H1 (cell line): Measurements from ENCODE around the gene ARMC6. TPM values are rescaled to one million over a fixed set of nuclear protein-coding genes. Genes with fewer than 3 reads are reported as not detected.

Source experiments
- CHD7 ChIP-seq: fragments of 300-600 bp; sonication (generic); IDR thresholded peaks from 2 replicates; pipeline ENCODE4 v1.7.1; 2012; ENCODE audit warnings: low read length, moderate library complexity, mild to moderate bottlenecking, inconsistent platforms; ENCODE audit not compliant: insufficient replicate concordance
- HDAC6 ChIP-seq: IDR thresholded peaks from one replicate; pipeline ENCODE4 v1.7.1; 2012; ENCODE audit warnings: low read depth, mild to moderate bottlenecking, inconsistent platforms, low read length, moderate library complexity
- JUN ChIP-seq: IDR thresholded peaks from 2 replicates; pipeline ENCODE4 v1.6.1; 2011; ENCODE audit warnings: low read depth, mild to moderate bottlenecking, improper control_type of control experiment, low read length
- KDM4A ChIP-seq: IDR thresholded peaks from one replicate; pipeline ENCODE4 v1.7.1; 2012; ENCODE audit warnings: low read depth, mild to moderate bottlenecking, moderate library complexity, low read length, inconsistent platforms; ENCODE audit not compliant: severe bottlenecking
- KDM5A ChIP-seq: fragments of 200-600 bp; IDR thresholded peaks from 2 replicates; pipeline ENCODE4 v1.7.1; 2012; ENCODE audit warnings: mild to moderate bottlenecking, low read length, inconsistent platforms, mixed read lengths
- POLR2A ChIP-seq, 2 experiments: IDR thresholded peaks; 1 replicate in 1 of 2; 2 replicates in 1 of 2; pipeline ENCODE4 v1.6.1; 2011; ENCODE audit warnings: low read depth in 2 of 2, low read length in 2 of 2, mild to moderate bottlenecking in 2 of 2; ENCODE audit errors: control extremely low read depth in 1 of 2
- RAD21 ChIP-seq, 2 experiments: IDR thresholded peaks in 1 of 2; conservative IDR thresholded peaks in 1 of 2; 2 replicates each; pipeline ENCODE4 v1.6.1; 2011; ENCODE audit warnings: low read depth in 2 of 2, low read length in 2 of 2, improper control_type of control experiment in 1 of 2, inconsistent platforms in 1 of 2, mild to moderate bottlenecking in 1 of 2, moderate library complexity in 1 of 2
- SIX5 ChIP-seq: IDR thresholded peaks from 2 replicates; pipeline ENCODE4 v1.6.1; 2011; ENCODE audit warnings: mild to moderate bottlenecking, low read depth, low read length
- SRF ChIP-seq: IDR thresholded peaks from 2 replicates; pipeline ENCODE4 v1.6.1; 2011; ENCODE audit warnings: mild to moderate bottlenecking, low read depth, low read length, moderate library complexity
- SUZ12 ChIP-seq: fragments of 200-600 bp; sonication (generic); IDR thresholded peaks from 2 replicates; pipeline ENCODE4 v1.6.1; 2012; ENCODE audit warnings: mild to moderate bottlenecking, inconsistent platforms, low read length, moderate library complexity, mixed read lengths
- TEAD4 ChIP-seq: IDR thresholded peaks from 2 replicates; pipeline ENCODE4 v1.6.1; 2012; ENCODE audit warnings: low read depth, low read length, inconsistent platforms, mixed read lengths
- polyA plus RNA-seq, 7 experiments: library from polyadenylated mRNA; depleted of rRNA in 3 of 7; stranded (reverse) in 5 of 7; unstranded in 2 of 7; fragments of >200 nt in 5 of 7; fragments of 200-250 nt in 2 of 7; gene quantifications; 1 replicate in 5 of 7; 2 replicates in 1 of 7; 4 replicates in 1 of 7; pipeline versions ENCODE4 v1.2.1 to v1.2.3, GENCODE V29; 2011 to 2013; ENCODE audit warnings: missing spikeins in 2 of 7, mixed read lengths in 2 of 7
- total RNA-seq: library from RNA; stranded (reverse); fragmentation: NEBNext Ultra II Directional; extraction: Animal tissue kit (Norgen Biotek cat#: 25700); gene quantifications from 2 replicates; pipeline ENCODE4 v1.2.1, GENCODE V29; 2021

The ARMC6 gene
- total and polyA plus RNA-seq, 2 of the 8 experiments (the other 6 are each of a cell fraction or from before 2014, with no cell fraction given) = 67.1 to 68.3 TPM

GRCh38 chr19:19067276-19068072, 34.1 kb downstream of the ARMC6 start (continued):
- TF ChIP-seq CHD7 (no peak), TEAD4 (no peak), SRF (no peak), JUN (no peak), RAD21 (IDR thresholded peaks at IDR 0.05 in 1 of 2, conservative IDR thresholded peaks at IDR 0.05 in 1 of 2; ENCODE audit: low read depth in 2 of 2, low read length in 2 of 2) (no peak), KDM5A (no peak), HDAC6 (no peak), KDM4A (no peak), POLR2A (IDR thresholded peaks at IDR 0.05; ENCODE audit: control extremely low read depth in 1 of 2, low read depth in 2 of 2, low read length in 2 of 2) (no peak), SIX5 (no peak), SUZ12 (no peak)
